K562 (cell line): Measurements from ENCODE around the gene MACROD2. TPM values are rescaled to one million over a fixed set of nuclear protein-coding genes. Genes with fewer than 3 reads are reported as not detected.

Experiments
- ATAC-seq: fragments of 200-7000 bp; cut with Tn5 transposase; 3 replicates; pipeline ENCODE4 v1.9.1; 2020; ENCODE audit warnings: moderate library complexity
- BruUV-seq: library from RNA; stranded (reverse); fragments of 400-500 nt; replicated peaks from 2 replicates; lab custom pipeline; 2021; lab: Mats Ljungman, UMichigan
- CTCF ChIA-PET: fragments of 300-600 bp; formaldehyde crosslinking; extraction: SDS; loops from one replicate; lab custom pipeline; 2021; ENCODE audit warnings: low intra/inter-chr PET ratio; lab: Yijun Ruan, JAX
- POLR2A ChIA-PET: fragments of 300-600, 350-650 bp; sonication (Branson Sonifier 250); formaldehyde crosslinking; extraction: SDS; loops from one replicate; lab custom pipeline; 2021; ENCODE audit warnings: antibody characterized with exemption, inconsistent platforms; lab: Yijun Ruan, JAX
- DNase-seq, 4 experiments: peaks; one replicate each; pipeline versions ENCODE4 v3.0.0 to v3.0.0-alpha.2; 2011 to 2018; ENCODE audit warnings: low spot score in 3 of 4, mixed read lengths in 3 of 4; ENCODE audit errors: extremely low read depth in 1 of 4
- FAIRE-seq: peaks from 2 replicates; lab custom pipeline; 2011; peaks lifted over from hg19 to GRCh38; lab: Jason Lieb, UNC
- H2AFZ ChIP-seq: 2 replicates; pipeline ENCODE4 v1.6.0; 2011; ENCODE audit warnings: low read depth, low read length, control low read depth, inconsistent platforms
- H3K27ac ChIP-seq: fragments of 200-600 bp; 3 replicates; pipeline ENCODE4 v1.8.0; 2011; ENCODE audit warnings: low read depth, mild to moderate bottlenecking, control low read depth, inconsistent platforms, low read length, moderate library complexity, mixed read lengths; ENCODE audit errors: extremely low read depth
- H3K27me3 ChIP-seq, 2 experiments: fragments of 300-600 bp in 1 of 2; 2 replicates in 1 of 2; 3 replicates in 1 of 2; pipeline versions ENCODE4 v1.6.0 to v1.8.0; 2011; ENCODE audit warnings: inconsistent platforms in 2 of 2, low read length in 2 of 2, mild to moderate bottlenecking in 1 of 2, mixed read lengths in 1 of 2, moderate library complexity in 1 of 2; ENCODE audit not compliant: control insufficient read depth in 2 of 2, insufficient read depth in 2 of 2
- H3K36me3 ChIP-seq: fragments of 300-600 bp; 3 replicates; pipeline ENCODE4 v1.8.0; 2011; ENCODE audit warnings: mild to moderate bottlenecking, low read length, inconsistent platforms; ENCODE audit not compliant: control insufficient read depth, insufficient read depth
- H3K4me1 ChIP-seq, 2 experiments: fragments of 200-600 bp in 1 of 2; replicated peaks in 1 of 2; 2 replicates in 1 of 2; 3 replicates in 1 of 2; pipeline versions ENCODE4 v1.5.1 to v1.8.0; 2011; ENCODE audit warnings: inconsistent platforms in 2 of 2, low read length in 2 of 2, mild to moderate bottlenecking in 1 of 2, mixed read lengths in 1 of 2, moderate library complexity in 1 of 2; ENCODE audit not compliant: control insufficient read depth in 2 of 2, insufficient read depth in 2 of 2
- H3K4me2 ChIP-seq: 2 replicates; pipeline ENCODE4 v1.6.1; 2011; ENCODE audit warnings: low read length, control low read depth, inconsistent platforms, mixed read lengths; ENCODE audit not compliant: insufficient read depth
- H3K4me3 ChIP-seq: fragments of 200-600 bp; sonication (generic), shearing (Covaris generic); 2 replicates; pipeline ENCODE4 v1.5.1; 2016; ENCODE audit warnings: control low read depth, inconsistent platforms
- H3K79me2 ChIP-seq: fragments of 200-600 bp; 3 replicates; pipeline ENCODE4 v1.8.0; 2011; ENCODE audit warnings: low read length, inconsistent platforms; ENCODE audit not compliant: control insufficient read depth, insufficient read depth
- H3K9ac ChIP-seq, 2 experiments: 2 replicates each; pipeline versions ENCODE4 v1.6.0 to v1.6.1; 2011; ENCODE audit warnings: low read depth in 2 of 2, low read length in 2 of 2, control low read depth in 1 of 2, inconsistent platforms in 1 of 2, mild to moderate bottlenecking in 1 of 2, mixed read lengths in 1 of 2; ENCODE audit not compliant: insufficient read depth in 1 of 2
- H3K9me1 ChIP-seq: one replicate; pipeline ENCODE4 v1.6.0; 2011; ENCODE audit warnings: inconsistent platforms, mild to moderate bottlenecking, low read length, moderate library complexity; ENCODE audit not compliant: control insufficient read depth, insufficient read depth
- H3K9me3 ChIP-seq: replicated peaks from 2 replicates; pipeline ENCODE4 v1.5.1; 2011; ENCODE audit warnings: low read depth, low read length, inconsistent platforms; ENCODE audit not compliant: control insufficient read depth, insufficient read depth
- H4K20me1 ChIP-seq: replicated peaks from 2 replicates; pipeline ENCODE4 v1.6.1; 2011; ENCODE audit warnings: low read length, inconsistent platforms, mixed read lengths; ENCODE audit not compliant: control insufficient read depth, insufficient read depth
- CREBBP ChIP-seq: IDR thresholded peaks from one replicate; pipeline ENCODE4 v1.6.1; 2012; ENCODE audit warnings: low read depth, mild to moderate bottlenecking, control low read depth, inconsistent platforms, low read length
- EHMT2 ChIP-seq: fragments of 450-650 bp; IDR thresholded peaks from 2 replicates; pipeline ENCODE4 v1.6.1; 2018; ENCODE audit warnings: antibody characterized with exemption
- FOS ChIP-seq: IDR thresholded peaks from 3 replicates; pipeline ENCODE4 v1.6.1; 2011; ENCODE audit not compliant: insufficient read length; ENCODE audit errors: extremely low read depth
- FUS ChIP-seq: fragments of 200-400 bp; formaldehyde crosslinking; optimal IDR thresholded peaks from 2 replicates; pipeline ENCODE3; 2017; ENCODE audit warnings: low read depth, low read length
- GTF2F1 ChIP-seq: IDR thresholded peaks from 2 replicates; pipeline ENCODE4 v1.6.1; 2011; ENCODE audit warnings: low read depth, low read length, improper control_type of control experiment
- HMG20B ChIP-seq: fragments of 250-450 bp; sonication (Bioruptor Pico); IDR thresholded peaks from 2 replicates; pipeline ENCODE4 v1.5.0; 2021; ENCODE audit warnings: mild to moderate bottlenecking
- HNRNPL ChIP-seq: fragments of 200-400 bp; formaldehyde crosslinking; IDR thresholded peaks from 2 replicates; pipeline ENCODE4 v1.6.1; 2017; ENCODE audit warnings: low read depth, mild to moderate bottlenecking, low read length
- SP1 ChIP-seq: sonication (generic); formaldehyde crosslinking; IDR thresholded peaks from 2 replicates; pipeline ENCODE4 v1.8.1; 2022; ENCODE audit warnings: mild to moderate bottlenecking, missing genetic modification reagents
- SPI1 ChIP-seq: IDR thresholded peaks from 2 replicates; pipeline ENCODE4 v1.6.1; 2011; ENCODE audit warnings: low read depth, low read length, control low read depth, borderline replicate concordance
- TOE1 ChIP-seq, 2 experiments: fragments of 450-650 bp in 1 of 2; sonication (generic) in 1 of 2; formaldehyde crosslinking in 1 of 2; IDR thresholded peaks; 2 replicates each; pipeline versions ENCODE4 v1.7.1 to v1.8.0; 2016 to 2022; ENCODE audit warnings: borderline replicate concordance in 2 of 2, mild to moderate bottlenecking in 2 of 2, antibody characterized with exemption in 1 of 2, inconsistent platforms in 1 of 2, low read depth in 1 of 2, missing genetic modification reagents in 1 of 2, moderate library complexity in 1 of 2
- ZFX ChIP-seq: sonication (generic); formaldehyde crosslinking; IDR thresholded peaks from 2 replicates; pipeline ENCODE4 v1.8.0; 2022; ENCODE audit warnings: mild to moderate bottlenecking, missing genetic modification reagents, moderate library complexity
- ZNF699 ChIP-seq: fragments of 250-450 bp; sonication (Bioruptor Pico); IDR thresholded peaks from 2 replicates; pipeline ENCODE4 v1.8.0; 2021; ENCODE audit warnings: mild to moderate bottlenecking, moderate library complexity; ENCODE audit not compliant: insufficient replicate concordance
- WGBS: fragments of 100-300 bp; shearing (Covaris generic); methylation state at CpG from one replicate; pipeline ENCODE4 v1.1.6; 2016; ENCODE audit warnings: low coverage, mixed read lengths; ENCODE audit not compliant: insufficient coverage; ENCODE audit errors: missing lambda C conversion rate; 5-methylcytosine and 5-hydroxymethylcytosine counted together
- in situ Hi-C: fragments of 300-500 bp; cut with MboI; formaldehyde crosslinking; loops from 4 replicates; pipeline ENCODE4 v1.15.0; 2018; ENCODE audit warnings: inconsistent platforms, mixed read lengths
- intact Hi-C: fragments of 100-400 bp; cut with micrococcal nuclease; formaldehyde crosslinking; loops from 2 replicates; pipeline ENCODE4 v1.14.2; 2022
- polyA plus RNA-seq, 8 experiments: library from polyadenylated mRNA; depleted of rRNA in 4 of 8; stranded (reverse) in 5 of 8; unstranded in 3 of 8; fragments of >200 nt; fragmentation: Nextera tagmentation in 2 of 8; fragmentation: Illumina TruSeq in 1 of 8; extraction: Ambion mirVana in 2 of 8; extraction: Trizol in 1 of 8; gene quantifications; 2 replicates each; pipeline versions ENCODE4 v1.2.1 to v1.2.3, GENCODE V29; 2011 to 2014; ENCODE audit warnings: inconsistent platforms in 1 of 8, missing spikeins in 1 of 8
- total RNA-seq, 7 experiments: library from RNA; depleted of rRNA in 6 of 7; stranded (reverse); fragments of >200 nt in 6 of 7; fragmentation: Illumina TruSeq in 2 of 7; extraction: Trizol in 2 of 7; gene quantifications; 2 replicates each; pipeline versions ENCODE4 v1.2.1 to v1.2.3, GENCODE V29; 2011 to 2021; ENCODE audit warnings: low replicate concordance in 1 of 7
- TF ChIP-seq, protein P1 (sequence below): fragments of 450-650 bp; formaldehyde crosslinking; IDR thresholded peaks from 2 replicates; pipeline ENCODE4 v1.4.0; 2022; ENCODE audit warnings: missing genetic modification characterization
- TF ChIP-seq, protein P2 (sequence below): fragments of 450-650 bp; conservative IDR thresholded peaks from 2 replicates; pipeline ENCODE4 v1.6.1; 2016; ENCODE audit warnings: missing genetic modification characterization, low read depth, mild to moderate bottlenecking, control low read depth, missing compliant biosample characterization
- TF ChIP-seq, protein P3 (sequence below): fragments of 250-450 bp; sonication (Bioruptor Pico); IDR thresholded peaks from 2 replicates; pipeline ENCODE4 v1.5.0; 2021

The MACROD2 gene
- total and polyA plus RNA-seq, 9 of the 15 experiments (the other 6 are each of a cell fraction or from before 2014, with no cell fraction given): not detected

DNA sequence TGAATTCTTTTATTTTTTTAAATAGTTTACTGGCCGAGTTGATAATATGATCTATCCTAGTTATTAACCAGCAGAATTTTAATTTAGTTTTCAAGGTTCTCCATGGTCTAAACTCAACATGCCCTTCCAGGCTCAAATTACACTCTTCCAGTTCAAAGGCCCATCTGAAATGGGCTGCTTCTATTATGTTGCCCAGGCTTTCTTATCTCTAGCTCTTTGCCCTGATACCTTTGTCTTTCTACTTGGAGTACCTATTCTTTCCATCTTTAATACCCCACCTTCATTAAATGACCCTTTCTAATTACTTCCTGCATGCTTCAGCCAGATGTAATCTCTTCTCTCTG, 883.3 kb downstream of the MACROD2 start (continued):
- TF ChIP-seq SPI1 (no peak), SP1 (CRISPR knock-in tag) (no peak), HMG20B (CRISPR knock-in tag) (no peak)
- TF ChIP-seq, protein P1, sequence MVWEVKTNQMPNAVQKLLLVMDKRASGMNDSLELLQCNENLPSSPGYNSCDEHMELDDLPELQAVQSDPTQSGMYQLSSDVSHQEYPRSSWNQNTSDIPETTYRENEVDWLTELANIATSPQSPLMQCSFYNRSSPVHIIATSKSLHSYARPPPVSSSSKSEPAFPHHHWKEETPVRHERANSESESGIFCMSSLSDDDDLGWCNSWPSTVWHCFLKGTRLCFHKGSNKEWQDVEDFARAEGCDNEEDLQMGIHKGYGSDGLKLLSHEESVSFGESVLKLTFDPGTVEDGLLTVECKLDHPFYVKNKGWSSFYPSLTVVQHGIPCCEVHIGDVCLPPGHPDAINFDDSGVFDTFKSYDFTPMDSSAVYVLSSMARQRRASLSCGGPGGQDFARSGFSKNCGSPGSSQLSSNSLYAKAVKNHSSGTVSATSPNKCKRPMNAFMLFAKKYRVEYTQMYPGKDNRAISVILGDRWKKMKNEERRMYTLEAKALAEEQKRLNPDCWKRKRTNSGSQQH (CRISPR knock-in tag): no peak

DNA sequence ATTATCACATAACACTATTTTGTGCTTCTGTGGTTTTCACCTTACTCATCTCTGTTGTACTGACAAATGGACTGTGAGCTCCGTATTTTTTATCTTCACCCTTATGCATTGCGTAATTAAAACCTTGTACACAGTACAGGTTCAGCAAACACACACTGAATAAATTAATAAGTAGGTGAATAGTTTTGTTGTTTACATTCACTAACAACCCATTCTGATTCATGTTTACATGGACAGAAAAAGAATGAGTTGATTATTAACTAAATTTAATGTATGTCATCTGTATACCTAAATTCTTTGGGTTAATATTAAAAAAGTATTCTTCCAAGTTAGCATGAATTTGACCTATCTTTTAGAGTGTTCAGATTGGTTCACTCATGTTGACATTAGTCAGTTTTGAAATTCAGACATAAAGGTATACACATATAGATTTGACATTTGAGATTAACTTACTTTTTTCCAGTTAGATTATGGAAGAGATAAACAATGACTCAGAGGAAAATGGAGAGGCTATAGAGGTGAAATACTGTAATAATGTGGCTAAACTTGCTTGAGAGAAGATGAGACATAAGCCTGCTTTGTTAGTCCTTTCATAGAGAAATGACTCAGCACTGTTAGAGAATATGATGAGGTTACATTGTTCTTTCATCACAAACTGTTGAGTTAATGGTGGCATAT, 883.8 kb downstream of the MACROD2 start:
- H3K27me3 ChIP-seq: no peaks in the 10 kb centered on the region
- no peaks in the 10 kb centered on the region for H4K20me1 ChIP-seq
- ChIA-PET POLR2A (no interaction called here), CTCF (no interaction called here)
- no peaks in the 10 kb centered on the region for H3K36me3 ChIP-seq
- H3K79me2 ChIP-seq: no peaks in the 10 kb centered on the region
- no peak overlapping the region for H3K27ac ChIP-seq
- no peaks in the 10 kb centered on the region for H3K4me1 ChIP-seq
- no peaks in the 10 kb centered on the region for H3K9me3 ChIP-seq
- no peak overlapping the region for H3K4me3 ChIP-seq
- DNase-seq (no peak), ATAC-seq (no peak), FAIRE-seq (no peak)
- no TSS peak for BruUV-seq
- intact Hi-C loops (no loop called here), in situ Hi-C loops (no loop called here)
- TF ChIP-seq EHMT2 (no peak), CREBBP (no peak), GTF2F1 (no peak), ZFX (CRISPR knock-in tag) (no peak), ZNF699 (CRISPR knock-in tag) (no peak), HNRNPL (no peak), TOE1 (IDR thresholded peaks at IDR 0.05; ENCODE audit: borderline replicate concordance) (no peak), TOE1 (CRISPR knock-in tag; IDR thresholded peaks at IDR 0.05; ENCODE audit: borderline replicate concordance, low read depth) (no peak), FOS (no peak), FUS (no peak)
- TF ChIP-seq, protein P2, sequence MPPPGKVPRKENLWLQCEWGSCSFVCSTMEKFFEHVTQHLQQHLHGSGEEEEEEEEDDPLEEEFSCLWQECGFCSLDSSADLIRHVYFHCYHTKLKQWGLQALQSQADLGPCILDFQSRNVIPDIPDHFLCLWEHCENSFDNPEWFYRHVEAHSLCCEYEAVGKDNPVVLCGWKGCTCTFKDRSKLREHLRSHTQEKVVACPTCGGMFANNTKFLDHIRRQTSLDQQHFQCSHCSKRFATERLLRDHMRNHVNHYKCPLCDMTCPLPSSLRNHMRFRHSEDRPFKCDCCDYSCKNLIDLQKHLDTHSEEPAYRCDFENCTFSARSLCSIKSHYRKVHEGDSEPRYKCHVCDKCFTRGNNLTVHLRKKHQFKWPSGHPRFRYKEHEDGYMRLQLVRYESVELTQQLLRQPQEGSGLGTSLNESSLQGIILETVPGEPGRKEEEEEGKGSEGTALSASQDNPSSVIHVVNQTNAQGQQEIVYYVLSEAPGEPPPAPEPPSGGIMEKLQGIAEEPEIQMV: no peak
- TF ChIP-seq, protein P3, sequence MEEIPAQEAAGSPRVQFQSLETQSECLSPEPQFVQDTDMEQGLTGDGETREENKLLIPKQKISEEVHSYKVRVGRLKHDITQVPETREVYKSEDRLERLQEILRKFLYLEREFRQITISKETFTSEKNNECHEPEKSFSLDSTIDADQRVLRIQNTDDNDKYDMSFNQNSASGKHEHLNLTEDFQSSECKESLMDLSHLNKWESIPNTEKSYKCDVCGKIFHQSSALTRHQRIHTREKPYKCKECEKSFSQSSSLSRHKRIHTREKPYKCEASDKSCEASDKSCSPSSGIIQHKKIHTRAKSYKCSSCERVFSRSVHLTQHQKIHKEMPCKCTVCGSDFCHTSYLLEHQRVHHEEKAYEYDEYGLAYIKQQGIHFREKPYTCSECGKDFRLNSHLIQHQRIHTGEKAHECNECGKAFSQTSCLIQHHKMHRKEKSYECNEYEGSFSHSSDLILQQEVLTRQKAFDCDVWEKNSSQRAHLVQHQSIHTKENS (CRISPR knock-in tag): no peak
- no peak overlapping the region for H2AFZ ChIP-seq
- no peak overlapping the region for H3K4me2 ChIP-seq
- H3K9me1 ChIP-seq: no peaks in the 10 kb centered on the region
- no peak overlapping the region for H3K9ac ChIP-seq
- 0% methylated on average over 2 of the region's 2 CpGs for WGBS
